Activated T-cell treated with anti-CD3 and anti-CD28 coated beads for 4 hours (primary cell): ENCODE results near the gene TMSB15C.
"Not testable (repeated sequence)": the region's sequence is repeated elsewhere in the genome, so short reads cannot be mapped to it uniquely, and the experiment has no call there.

Experiments
- DNase-seq: peaks from one replicate; pipeline ENCODE4 v3.0.0-alpha.2; 2020

The TMSB15C gene

GRCh38 chrX:104075778-104076445 is at the start of gene TMSB15C:
Gene TMSB15C (minus strand): TSS chrX:104076236.
- not testable (repeated sequence) for DNase-seq

GRCh38 chrX:104122829-104123228 is 46.8 kb upstream of the TMSB15C start:
- DNase-seq: no peak

DNA sequence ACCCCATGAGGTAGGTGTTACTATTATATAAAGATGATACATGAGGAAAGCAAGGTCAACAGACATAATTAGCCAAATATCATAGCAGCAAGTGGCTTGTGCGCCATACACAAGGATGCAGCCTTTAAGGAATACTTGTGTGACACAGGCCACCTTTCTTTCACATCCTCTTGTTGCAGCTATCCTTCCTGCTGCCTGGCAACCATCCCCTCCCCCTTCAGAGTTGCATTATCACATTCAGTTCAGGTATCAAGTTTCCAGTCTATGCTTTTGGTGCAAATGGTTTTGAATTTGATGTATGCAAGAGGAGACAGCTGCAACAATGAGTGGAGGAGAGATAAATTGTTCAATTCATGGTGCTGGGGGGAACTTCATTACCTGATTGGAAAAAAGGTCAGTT is 42.7 kb upstream of the TMSB15C start:
- no peak for DNase-seq

GRCh38 chrX:104117759-104118158 is 41.7 kb upstream of the TMSB15C start:
- DNase-seq: no peak

GRCh38 chrX:104113222-104113965 is 37.4 kb upstream of the TMSB15C start:
- DNase-seq: peak; percentile 6

DNA sequence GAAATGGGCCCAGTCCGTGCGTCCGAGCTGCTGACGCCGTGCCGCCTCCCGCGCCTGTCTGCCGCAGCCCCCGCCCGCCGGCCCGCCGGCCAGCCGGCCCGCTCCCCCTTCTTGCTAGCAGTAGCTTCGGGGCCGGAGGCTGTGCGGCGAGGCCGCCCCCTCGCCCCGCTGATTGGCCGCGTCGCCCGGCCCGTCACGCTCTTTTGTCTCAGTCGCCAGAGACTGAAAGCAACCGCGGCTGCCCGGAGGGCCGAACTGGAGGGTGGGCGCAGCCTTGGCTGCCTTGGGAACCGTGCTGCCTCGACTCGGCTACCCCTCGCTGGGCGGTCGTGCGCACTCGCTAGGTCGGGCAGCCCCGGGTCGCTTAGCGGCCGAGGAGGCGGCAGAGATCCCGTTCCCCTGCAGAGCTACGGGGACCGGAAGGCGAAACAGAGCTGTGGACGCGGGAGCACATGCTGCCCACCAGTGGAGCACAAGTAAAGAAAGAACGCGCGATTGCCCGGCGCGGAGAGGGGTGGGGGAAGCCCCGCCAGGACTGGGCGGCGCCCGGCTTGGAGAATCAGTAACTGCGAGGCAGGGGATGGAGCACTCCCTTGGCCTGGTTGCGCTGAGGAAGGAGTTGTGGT is 36.4 kb upstream of the TMSB15C start, which contains the start of gene ZCCHC18:
TSS of gene ZCCHC18 (plus strand) at position 198 of the 626 bp plus-strand sequence. CDS start 1,589 bp downstream, outside the sequence.
- DNase-seq: peak; percentile 5

DNA sequence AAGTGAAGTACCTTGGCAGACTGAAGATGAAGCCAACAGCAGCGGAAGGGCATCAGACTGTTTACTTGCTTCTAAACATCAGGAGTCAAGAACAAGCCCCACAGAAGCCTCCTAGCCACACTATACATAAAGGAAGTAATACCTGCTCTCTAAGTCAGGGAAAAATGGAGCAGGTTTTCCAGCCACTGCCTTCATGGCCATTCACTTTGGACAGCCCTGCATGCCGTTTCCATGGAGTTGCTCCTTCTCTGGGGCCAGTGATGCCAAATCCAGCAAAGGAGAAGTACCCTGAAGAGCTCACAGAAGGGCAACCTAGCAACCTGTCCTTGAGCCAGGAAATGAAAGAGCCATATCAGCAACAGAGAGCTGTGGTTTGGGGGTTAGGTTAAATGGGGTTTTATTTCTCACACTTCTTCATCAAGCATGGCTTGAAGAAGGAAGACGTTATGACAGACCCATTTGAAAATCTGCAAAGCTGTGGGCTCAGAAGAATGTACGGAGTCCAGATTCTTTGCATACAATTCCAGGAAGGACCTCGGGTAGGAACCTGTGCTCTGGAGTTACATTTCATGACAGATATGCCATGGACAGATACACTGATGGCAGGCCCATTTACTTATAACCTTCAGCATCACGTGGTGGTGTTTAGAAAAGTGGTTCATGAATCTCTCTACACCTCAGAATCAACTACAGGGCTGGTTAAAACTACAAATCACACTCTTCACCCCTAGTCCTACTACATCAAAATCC is 34.6 kb upstream of the TMSB15C start:
- DNase-seq: not testable (repeated sequence)

DNA sequence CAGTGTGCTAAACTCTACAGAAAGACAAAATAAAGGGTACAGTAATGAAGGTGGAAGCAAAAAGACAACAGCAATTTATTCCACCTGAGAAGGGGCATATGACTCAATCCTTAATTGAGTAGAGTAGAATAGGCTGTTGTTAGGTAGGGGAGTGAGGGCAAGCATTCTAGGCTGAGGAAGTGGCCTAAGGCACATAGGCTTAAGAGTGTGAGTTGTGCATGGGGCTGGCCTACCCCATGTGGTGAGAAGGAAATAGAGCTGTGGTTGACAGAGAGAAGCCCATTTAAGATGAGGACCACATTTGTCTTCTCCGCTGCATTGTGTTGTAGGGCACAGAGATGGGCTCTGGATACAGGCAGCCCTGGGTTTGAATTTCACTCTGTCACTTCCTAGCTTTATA is 32.9 kb upstream of the TMSB15C start:
- no peak for DNase-seq

- no peak for DNase-seq
Observed at GRCh38 chrX:104105330-104106262, 29.6 kb upstream of the TMSB15C start.

DNA sequence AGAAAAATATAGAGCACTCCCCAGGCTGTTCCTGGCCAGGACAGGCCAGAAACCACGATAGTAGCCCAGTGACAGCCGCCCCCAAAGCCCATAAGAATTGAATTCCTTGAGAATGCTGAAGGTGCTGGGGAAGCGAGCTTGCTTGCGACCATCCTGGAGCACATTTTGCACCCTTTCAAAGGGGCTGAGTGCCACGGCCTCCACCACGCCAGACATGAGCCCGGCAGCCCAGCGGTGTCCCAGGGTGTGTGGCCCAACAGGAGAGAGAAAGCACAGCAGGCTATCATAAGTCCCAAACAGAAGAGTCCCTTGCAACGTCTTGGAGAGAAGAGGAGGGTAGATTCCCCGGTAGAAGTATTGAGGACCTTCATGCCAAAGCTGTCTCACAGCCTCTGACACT is 28.6 kb upstream of the TMSB15C start:
- no peak for DNase-seq

GRCh38 chrX:104098919-104099318 is 22.9 kb upstream of the TMSB15C start:
- no peak for DNase-seq

GRCh38 chrX:104098151-104098808 is 22.2 kb upstream of the TMSB15C start:
- peak; percentile 19 for DNase-seq

GRCh38 chrX:104085919-104086318 is 9.9 kb upstream of the TMSB15C start:
- no peak for DNase-seq

- DNase-seq: no peak
Observed at GRCh38 chrX:104085477-104085876, 9.4 kb upstream of the TMSB15C start.

DNA sequence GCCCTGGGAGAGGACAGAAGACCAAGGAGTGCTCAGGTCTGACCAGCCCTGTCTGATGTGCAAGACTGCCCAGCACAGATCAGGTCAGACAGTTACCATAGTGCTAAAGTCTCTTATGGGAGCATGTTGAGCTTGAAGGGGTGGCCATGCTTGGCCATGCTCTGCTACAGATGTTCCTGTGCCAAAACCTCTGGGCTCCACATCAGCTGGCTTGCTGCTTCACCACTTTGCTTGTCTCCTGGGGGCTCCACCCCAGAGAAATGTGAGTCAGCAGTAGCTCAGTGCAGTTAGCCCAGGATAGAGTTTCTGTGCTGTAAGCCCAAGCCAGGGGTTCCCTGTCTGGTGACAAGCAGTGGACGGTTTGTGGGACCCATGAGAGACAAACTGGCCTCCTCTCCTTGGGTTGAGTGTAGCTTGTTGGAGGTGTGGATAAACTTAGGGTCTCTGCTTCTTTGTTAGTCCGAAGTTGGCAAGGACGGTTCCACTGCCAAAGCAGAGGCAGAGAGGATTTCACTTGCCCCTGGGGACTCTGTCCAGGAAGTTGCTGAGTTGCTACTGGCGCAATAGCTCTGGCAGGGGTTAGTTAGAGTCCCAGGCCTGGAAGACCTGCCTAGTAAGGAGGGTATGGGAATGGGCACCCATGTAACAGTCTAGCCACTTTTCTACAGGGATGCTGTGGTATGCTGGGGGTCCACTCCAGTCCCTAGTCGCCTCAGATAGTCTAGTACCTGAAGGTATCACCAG is 8.7 kb upstream of the TMSB15C start:
- DNase-seq: no peak

GRCh38 chrX:104084063-104084462 is 8.0 kb upstream of the TMSB15C start:
- DNase-seq: no peak

- not testable (repeated sequence) for DNase-seq
Observed at GRCh38 chrX:104077854-104078253, 1.8 kb upstream of the TMSB15C start.

DNA sequence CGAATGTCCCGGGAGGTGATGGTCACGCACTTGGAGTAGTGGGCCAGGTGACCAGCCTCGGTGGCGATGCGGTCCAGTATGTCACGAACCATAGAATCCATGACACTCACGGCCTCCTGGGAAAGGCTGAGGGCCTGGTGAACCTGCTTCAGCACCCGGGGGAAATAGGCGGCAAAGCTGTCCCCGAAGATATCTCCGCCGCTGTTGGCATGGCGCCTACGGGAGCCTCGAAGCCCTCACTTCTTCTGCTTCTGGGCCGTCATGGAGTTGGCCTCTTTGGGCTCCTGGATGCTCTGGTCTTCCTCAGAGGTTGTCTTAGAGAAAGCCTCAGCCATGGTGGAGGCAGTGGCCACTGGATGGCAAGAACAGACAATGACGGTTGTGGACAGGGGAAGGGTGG is 13.4 kb downstream of the TMSB15C start:
- not testable (repeated sequence) for DNase-seq

- not testable (repeated sequence) for DNase-seq
Observed at GRCh38 chrX:104054956-104055355, 21.1 kb downstream of the TMSB15C start.

GRCh38 chrX:104047171-104047570 is 28.9 kb downstream of the TMSB15C start:
- DNase-seq: no peak

DNA sequence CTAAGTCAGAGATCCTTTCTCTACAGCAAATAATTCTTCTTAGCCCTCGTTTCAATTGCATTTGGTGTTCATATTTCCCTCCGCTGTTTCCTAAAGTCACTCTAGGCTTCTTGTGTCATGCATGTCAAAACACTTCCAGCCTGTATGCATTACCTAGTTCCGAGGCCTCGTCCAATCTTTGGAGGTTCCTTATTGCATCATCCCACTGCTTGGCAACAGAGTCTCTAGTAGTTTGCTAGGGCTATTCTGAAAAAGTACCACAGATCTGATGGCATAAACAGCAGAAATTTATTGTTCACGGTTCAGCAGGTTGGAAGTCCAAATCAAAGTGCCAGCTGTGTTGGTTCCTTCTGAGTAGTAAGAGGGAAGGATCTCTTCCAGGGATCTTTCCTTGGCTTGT is 30.4 kb downstream of the TMSB15C start:
- DNase-seq: no peak
